SK-N-SH treated with all-trans-retinoic acid at 6 μM for 48 hours (cell line): ENCODE results near the gene TRIM44.

Experiments
- ATAC-seq: fragments of 200-7000 bp; cut with Tn5 transposase; 3 replicates; pipeline ENCODE4 v1.9.1; 2020; ENCODE audit warnings: mild to moderate bottlenecking, moderate library complexity
- ARNTL ChIP-seq: fragments of 450-650 bp; formaldehyde crosslinking; IDR thresholded peaks from 2 replicates; pipeline ENCODE4 v1.5.0; 2020; ENCODE audit warnings: low read depth, mild to moderate bottlenecking, moderate library complexity, borderline replicate concordance
- BACH2 ChIP-seq: fragments of 250-450 bp; sonication (Bioruptor Pico); IDR thresholded peaks from 2 replicates; pipeline ENCODE4 v1.9.0; 2021; ENCODE audit warnings: mild to moderate bottlenecking, borderline replicate concordance
- CREB5 ChIP-seq: fragments of 250-450 bp; sonication (Bioruptor Pico); IDR thresholded peaks from 2 replicates; pipeline ENCODE4 v1.5.1; 2020; ENCODE audit warnings: low read depth, mild to moderate bottlenecking, moderate library complexity
- CSRNP3 ChIP-seq: fragments of 250-450 bp; sonication (Bioruptor Pico); IDR thresholded peaks from 2 replicates; pipeline ENCODE4 v1.5.1; 2021; ENCODE audit warnings: mild to moderate bottlenecking, moderate library complexity
- ESRRG ChIP-seq: fragments of 250-450 bp; sonication (Bioruptor Pico); IDR thresholded peaks from 2 replicates; pipeline ENCODE4 v1.6.1; 2021; ENCODE audit warnings: mild to moderate bottlenecking
- GLIS3 ChIP-seq: fragments of 250-450 bp; sonication (Bioruptor Pico); IDR thresholded peaks from 2 replicates; pipeline ENCODE4 v1.5.0; 2020; ENCODE audit warnings: mild to moderate bottlenecking, moderate library complexity
- ISL1 ChIP-seq: fragments of 250-450 bp; sonication (Bioruptor Pico); IDR thresholded peaks from 2 replicates; pipeline ENCODE4 v2.1.2; 2022; ENCODE audit warnings: mild to moderate bottlenecking, moderate library complexity
- OSR1 ChIP-seq: fragments of 250-450 bp; sonication (Bioruptor Pico); IDR thresholded peaks from 2 replicates; pipeline ENCODE4 v1.8.0; 2022; ENCODE audit warnings: moderate library complexity, mild to moderate bottlenecking, inconsistent platforms
- PATZ1 ChIP-seq: fragments of 250-450 bp; sonication (Bioruptor Pico); IDR thresholded peaks from 2 replicates; pipeline ENCODE4 v1.8.0; 2020; ENCODE audit warnings: mild to moderate bottlenecking, moderate library complexity, borderline replicate concordance
- POU6F1 ChIP-seq: fragments of 250-450 bp; sonication (Bioruptor Pico); IDR thresholded peaks from 2 replicates; pipeline ENCODE4 v1.8.0; 2021; ENCODE audit warnings: low read depth, mild to moderate bottlenecking, moderate library complexity, borderline replicate concordance
- PPARA ChIP-seq: fragments of 250-450 bp; sonication (Bioruptor Pico); IDR thresholded peaks from 2 replicates; pipeline ENCODE4 v1.5.0; 2020; ENCODE audit warnings: mild to moderate bottlenecking, borderline replicate concordance
- RARB ChIP-seq: fragments of 250-450 bp; sonication (Bioruptor Pico); IDR thresholded peaks from 2 replicates; pipeline ENCODE4 v1.8.0; 2021; ENCODE audit warnings: mild to moderate bottlenecking, moderate library complexity
- SNAI2 ChIP-seq: fragments of 250-450 bp; sonication (Bioruptor Pico); IDR thresholded peaks from 2 replicates; pipeline ENCODE4 v1.5.0; 2020; ENCODE audit warnings: mild to moderate bottlenecking, moderate library complexity
- TCF4 ChIP-seq: fragments of 250-450 bp; sonication (Bioruptor Pico); IDR thresholded peaks from 2 replicates; pipeline ENCODE4 v1.8.0; 2021; ENCODE audit warnings: mild to moderate bottlenecking, moderate library complexity, borderline replicate concordance
- TOX ChIP-seq: fragments of 250-450 bp; sonication (Bioruptor Pico); IDR thresholded peaks from 2 replicates; pipeline ENCODE4 v1.8.0; 2021; ENCODE audit warnings: mild to moderate bottlenecking, moderate library complexity, borderline replicate concordance
- TSHZ2 ChIP-seq: fragments of 250-450 bp; sonication (Bioruptor Pico); IDR thresholded peaks from 2 replicates; pipeline ENCODE4 v1.5.0; 2020; ENCODE audit warnings: mild to moderate bottlenecking, moderate library complexity
- ZC3H10 ChIP-seq: fragments of 250-450 bp; sonication (Bioruptor Pico); IDR thresholded peaks from 2 replicates; pipeline ENCODE4 v1.5.1; 2021; ENCODE audit warnings: mild to moderate bottlenecking, moderate library complexity
- ZFP3 ChIP-seq: fragments of 250-450 bp; sonication (Bioruptor Pico); IDR thresholded peaks from 2 replicates; pipeline ENCODE4 v1.5.0; 2020; ENCODE audit warnings: mild to moderate bottlenecking, moderate library complexity
- ZFP30 ChIP-seq: fragments of 450-650 bp; formaldehyde crosslinking; IDR thresholded peaks from 2 replicates; pipeline ENCODE4 v1.5.0; 2022; ENCODE audit warnings: mild to moderate bottlenecking, moderate library complexity
- ZNF565 ChIP-seq: fragments of 450-650 bp; formaldehyde crosslinking; conservative IDR thresholded peaks from 2 replicates; pipeline ENCODE4 v1.5.0; 2020; ENCODE audit warnings: low read depth, mild to moderate bottlenecking, moderate library complexity
- ZNF70 ChIP-seq: fragments of 450-650 bp; formaldehyde crosslinking; IDR thresholded peaks from 2 replicates; pipeline ENCODE4 v1.5.0; 2020; ENCODE audit warnings: mild to moderate bottlenecking, moderate library complexity
- ZNF8 ChIP-seq: fragments of 450-650 bp; formaldehyde crosslinking; IDR thresholded peaks from 2 replicates; pipeline ENCODE4 v1.5.0; 2020; ENCODE audit warnings: mild to moderate bottlenecking, moderate library complexity

Gene TRIM44

GRCh38 chr11:35852056-35852455 is 189.5 kb downstream of the TRIM44 start:
- TF ChIP-seq CREB5 (no peak), ZNF8 (no peak), POU6F1 (no peak), GLIS3 (CRISPR knock-in tag) (no peak), ZFP3 (CRISPR knock-in tag) (no peak), ISL1 (CRISPR knock-in tag) (no peak), OSR1 (no peak), RARB (CRISPR knock-in tag) (no peak), SNAI2 (CRISPR knock-in tag) (no peak), TCF4 (CRISPR knock-in tag) (no peak)
- no peak for ATAC-seq

GRCh38 chr11:35853971-35854370 is 191.4 kb downstream of the TRIM44 start:
- no peak for ATAC-seq
- TF ChIP-seq ZC3H10 (CRISPR knock-in tag) (no peak), GLIS3 (CRISPR knock-in tag) (no peak), POU6F1 (no peak), PPARA (CRISPR knock-in tag) (no peak), PATZ1 (CRISPR knock-in tag) (no peak), BACH2 (no peak), ESRRG (CRISPR knock-in tag) (no peak), ZNF565 (CRISPR knock-in tag) (no peak), ZFP3 (CRISPR knock-in tag) (no peak), SNAI2 (CRISPR knock-in tag) (no peak), TCF4 (CRISPR knock-in tag) (no peak), TSHZ2 (CRISPR knock-in tag) (no peak), ZFP30 (CRISPR knock-in tag) (no peak), ISL1 (CRISPR knock-in tag) (no peak), CREB5 (no peak), ZNF8 (no peak), TOX (no peak), CSRNP3 (CRISPR knock-in tag) (no peak), ZNF70 (CRISPR knock-in tag) (no peak), ARNTL (CRISPR knock-in tag) (no peak)
